Measurements from ENCODE around the gene PREP.

The PREP gene
- total RNA-seq: 35.0 to 60.9 (median 43.4) reads per million in 9 experiments

- H3K9me3 Mint-ChIP-seq: no peaks in the 10 kb centered on the region
- H3K27me3 Mint-ChIP-seq: peaks cover 0 to 7% of the 10 kb centered on the region in 2 donors
- DNase-seq (peak; percentile 77 to 80 (median 79)), ATAC-seq (replicated peaks) (peak; percentile 92)
- H3K27ac Mint-ChIP-seq: peak within 1 kb of the TSS; percentile 87 to 89
- peak within 1 kb of the TSS; percentile 92 to 96 for H3K4me3 Mint-ChIP-seq
- peaks cover 6% of the 10 kb centered on the region for H3K36me3 Mint-ChIP-seq (ENCODE audit: insufficient read depth)
- peaks cover 46 to 55% of the 10 kb centered on the region in 2 donors for H3K4me1 Mint-ChIP-seq (ENCODE audit: low read depth in 2 of 2)
Observed at GRCh38 chr6:105402939-105403935, at the start of gene PREP. TSS of gene PREP (minus strand) at chr6:105403082. CDS start at chr6:105402891, 191 bp downstream.

- ATAC-seq (replicated peaks) (no peak), DNase-seq (no peak)
- H3K27me3 Mint-ChIP-seq: no peaks in the 10 kb centered on the region
- H3K4me1 Mint-ChIP-seq (ENCODE audit: low read depth in 2 of 2): peaks cover 31 to 45% of the 10 kb centered on the region in 2 donors
- peak overlapping the region; percentile 81 to 89 for H3K4me3 Mint-ChIP-seq
- peaks cover 5% of the 10 kb centered on the region for H3K36me3 Mint-ChIP-seq (ENCODE audit: insufficient read depth)
- no peaks in the 10 kb centered on the region for H3K9me3 Mint-ChIP-seq
- H3K27ac Mint-ChIP-seq: peak overlapping the region; percentile 84 to 96
Observed at GRCh38 chr6:105452376-105452775, 49.5 kb upstream of the PREP start.

GRCh38 chr6:105449756-105450390 is 47.0 kb upstream of the PREP start:
- no peaks in the 10 kb centered on the region for H3K9me3 Mint-ChIP-seq
- DNase-seq (no peak), ATAC-seq (replicated peaks) (no peak)
- H3K27ac Mint-ChIP-seq: no peak overlapping the region
- H3K27me3 Mint-ChIP-seq: no peaks in the 10 kb centered on the region
- H3K36me3 Mint-ChIP-seq (ENCODE audit: insufficient read depth): peaks cover 5% of the 10 kb centered on the region
- no peak overlapping the region for H3K4me3 Mint-ChIP-seq
- peaks cover 21 to 27% of the 10 kb centered on the region in 2 donors for H3K4me1 Mint-ChIP-seq (ENCODE audit: low read depth in 2 of 2)

- ATAC-seq (replicated peaks): no peak
Observed at GRCh38 chr6:105445481-105445880, 42.6 kb upstream of the PREP start.

GRCh38 chr6:105443941-105444340 is 41.1 kb upstream of the PREP start:
- Mint-ChIP-seq H3K36me3 (ENCODE audit: insufficient read depth) (no peaks in the 10 kb centered on the region), H3K27ac (no peak overlapping the region), H3K9me3 (no peaks in the 10 kb centered on the region), H3K27me3 (no peaks in the 10 kb centered on the region), H3K4me1 (ENCODE audit: low read depth in 2 of 2) (no peaks in the 10 kb centered on the region), H3K4me3 (no peak overlapping the region)
- no peak for ATAC-seq (replicated peaks)
- DNase-seq: no peak

More at GRCh38 chr6:105445481-105445880, 42.6 kb upstream of the PREP start:
- Mint-ChIP-seq H3K27ac (no peak overlapping the region), H3K36me3 (ENCODE audit: insufficient read depth) (no peaks in the 10 kb centered on the region), H3K4me3 (no peak overlapping the region), H3K27me3 (no peaks in the 10 kb centered on the region), H3K9me3 (no peaks in the 10 kb centered on the region), H3K4me1 (ENCODE audit: low read depth in 2 of 2) (no peaks in the 10 kb centered on the region)
- DNase-seq: no peak

- ATAC-seq (replicated peaks) (no peak), DNase-seq (no peak)
- Mint-ChIP-seq H3K27ac (no peak overlapping the region), H3K36me3 (ENCODE audit: insufficient read depth) (no peaks in the 10 kb centered on the region), H3K27me3 (no peaks in the 10 kb centered on the region), H3K4me3 (no peak overlapping the region), H3K9me3 (no peaks in the 10 kb centered on the region), H3K4me1 (ENCODE audit: low read depth in 2 of 2) (no peaks in the 10 kb centered on the region)
Observed at GRCh38 chr6:105442369-105442768, 39.5 kb upstream of the PREP start.

- Mint-ChIP-seq H3K27me3 (no peaks in the 10 kb centered on the region), H3K27ac (no peak overlapping the region), H3K9me3 (no peaks in the 10 kb centered on the region), H3K4me1 (ENCODE audit: low read depth in 2 of 2) (no peaks in the 10 kb centered on the region), H3K36me3 (ENCODE audit: insufficient read depth) (no peaks in the 10 kb centered on the region), H3K4me3 (no peak overlapping the region)
- DNase-seq: no peak
- ATAC-seq (replicated peaks): no peak
Observed at GRCh38 chr6:105437236-105437635, 34.4 kb upstream of the PREP start.

- no peaks in the 10 kb centered on the region for H3K36me3 Mint-ChIP-seq (ENCODE audit: insufficient read depth)
- peaks cover 0 to 5% of the 10 kb centered on the region in 2 donors for H3K4me1 Mint-ChIP-seq (ENCODE audit: low read depth in 2 of 2)
- no peak overlapping the region for H3K4me3 Mint-ChIP-seq
- no peaks in the 10 kb centered on the region for H3K9me3 Mint-ChIP-seq
- DNase-seq (no peak), ATAC-seq (replicated peaks) (no peak)
- no peak overlapping the region for H3K27ac Mint-ChIP-seq
- no peaks in the 10 kb centered on the region for H3K27me3 Mint-ChIP-seq
Observed at GRCh38 chr6:105433723-105434122, 30.8 kb upstream of the PREP start.

- no peak overlapping the region for H3K27ac Mint-ChIP-seq
- no peaks in the 10 kb centered on the region for H3K27me3 Mint-ChIP-seq
- no peak overlapping the region for H3K4me3 Mint-ChIP-seq
- DNase-seq (no peak), ATAC-seq (replicated peaks) (no peak)
- H3K4me1 Mint-ChIP-seq (ENCODE audit: low read depth in 2 of 2): peaks cover 0 to 5% of the 10 kb centered on the region in 2 donors
- no peaks in the 10 kb centered on the region for H3K9me3 Mint-ChIP-seq
- no peaks in the 10 kb centered on the region for H3K36me3 Mint-ChIP-seq (ENCODE audit: insufficient read depth)
Observed at GRCh38 chr6:105432797-105433196, 29.9 kb upstream of the PREP start.

- Mint-ChIP-seq H3K9me3 (no peaks in the 10 kb centered on the region), H3K4me3 (no peak overlapping the region), H3K36me3 (ENCODE audit: insufficient read depth) (no peaks in the 10 kb centered on the region), H3K27me3 (no peaks in the 10 kb centered on the region), H3K27ac (no peak overlapping the region), H3K4me1 (ENCODE audit: low read depth in 2 of 2) (peaks cover 0 to 5% of the 10 kb centered on the region in 2 donors)
- ATAC-seq (replicated peaks): peak; percentile 41
- DNase-seq: peak; percentile 41 to 50 (median 44)
Observed at GRCh38 chr6:105431226-105431625, 28.3 kb upstream of the PREP start.

- H3K4me3 Mint-ChIP-seq: no peak overlapping the region
- H3K27me3 Mint-ChIP-seq: no peaks in the 10 kb centered on the region
- no peak for DNase-seq
- no peaks in the 10 kb centered on the region for H3K36me3 Mint-ChIP-seq (ENCODE audit: insufficient read depth)
- no peak overlapping the region for H3K27ac Mint-ChIP-seq
- no peaks in the 10 kb centered on the region for H3K9me3 Mint-ChIP-seq
- no peak for ATAC-seq (replicated peaks)
- peaks cover 0 to 5% of the 10 kb centered on the region in 2 donors for H3K4me1 Mint-ChIP-seq (ENCODE audit: low read depth in 2 of 2)
Observed at GRCh38 chr6:105430685-105431084, 27.8 kb upstream of the PREP start.

GRCh38 chr6:105429676-105430075 is 26.8 kb upstream of the PREP start:
- H3K4me1 Mint-ChIP-seq (ENCODE audit: low read depth in 2 of 2): peaks cover 0 to 5% of the 10 kb centered on the region in 2 donors
- H3K4me3 Mint-ChIP-seq: no peak overlapping the region
- no peaks in the 10 kb centered on the region for H3K9me3 Mint-ChIP-seq
- no peaks in the 10 kb centered on the region for H3K27me3 Mint-ChIP-seq
- ATAC-seq (replicated peaks): no peak
- H3K27ac Mint-ChIP-seq: no peak overlapping the region
- no peaks in the 10 kb centered on the region for H3K36me3 Mint-ChIP-seq (ENCODE audit: insufficient read depth)
- DNase-seq: no peak

- H3K36me3 Mint-ChIP-seq (ENCODE audit: insufficient read depth): no peaks in the 10 kb centered on the region
- no peak for ATAC-seq (replicated peaks)
- no peaks in the 10 kb centered on the region for H3K27me3 Mint-ChIP-seq
- H3K4me3 Mint-ChIP-seq: no peak overlapping the region
- no peaks in the 10 kb centered on the region for H3K9me3 Mint-ChIP-seq
- H3K4me1 Mint-ChIP-seq (ENCODE audit: low read depth in 2 of 2): peaks cover 0 to 9% of the 10 kb centered on the region in 2 donors
- no peak overlapping the region for H3K27ac Mint-ChIP-seq
- DNase-seq: no peak
Observed at GRCh38 chr6:105428342-105428957, 25.6 kb upstream of the PREP start.

All from effector memory CD8-positive, alpha-beta T cell (primary cell).